ENCODE measurements around the gene ABCC4.

Gene ABCC4

GRCh38 chr13:94984958-94985357 is 316.3 kb downstream of the ABCC4 start:
- no peak for DNase-seq

DNA sequence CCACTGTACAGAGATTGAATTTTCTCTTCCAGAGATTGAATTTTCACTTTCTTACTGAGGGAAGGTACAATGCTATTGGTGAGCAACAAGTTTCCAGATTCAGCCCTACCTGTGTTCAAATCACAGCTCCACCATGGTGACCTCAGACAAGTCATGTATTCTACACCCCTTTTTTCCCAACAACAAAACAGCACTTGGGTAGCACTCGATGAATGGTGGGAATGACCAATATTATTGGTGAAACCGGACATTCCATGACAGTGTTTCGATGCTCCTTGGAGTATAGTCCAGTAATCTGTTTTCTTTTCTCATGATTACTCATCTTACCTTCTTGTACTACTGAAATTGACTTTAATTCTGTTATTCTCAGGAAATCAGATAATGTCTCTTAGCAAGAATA is 322.7 kb downstream of the ABCC4 start:
- no peak for DNase-seq

- no peak for DNase-seq
These were observed 327.0 kb downstream of the ABCC4 start for GRCh38 chr13:94974015-94974951.

DNA sequence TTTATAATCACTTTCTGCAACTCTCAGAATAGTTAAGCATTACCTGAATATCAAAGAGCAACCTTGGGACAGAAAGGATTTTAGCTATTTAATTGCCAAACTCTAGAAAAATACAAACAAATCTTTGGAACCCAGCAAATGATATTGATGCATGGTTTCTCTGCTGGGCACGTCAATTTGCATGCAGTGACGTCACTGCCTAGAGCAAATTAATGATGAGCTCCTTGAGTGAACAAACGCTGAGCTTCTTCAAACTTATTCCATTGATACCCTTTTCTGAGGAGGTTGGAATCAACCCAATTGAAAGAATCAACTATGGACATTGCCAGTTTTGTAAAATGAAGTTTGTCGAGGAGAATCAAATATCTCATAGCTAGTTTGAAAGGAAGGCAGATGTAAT is 329.0 kb downstream of the ABCC4 start:
- no peak for DNase-seq

All from hippocampal formation (tissue), 2 donors.